ENCODE data around the gene PIGA.

PIGA gene

GRCh38 chrX:15359701-15360100 lies 24.4 kb upstream of the PIGA start:
- Histone ChIP-seq H3K36me3 (replicated peaks; ENCODE audit: insufficient read depth, low read length) (no peaks in the 10 kb centered on the region), H3K9me2 (replicated peaks; ENCODE audit: insufficient read depth, low read length) (no peaks in the 10 kb centered on the region), H3K79me2 (ENCODE audit: low read length) (no peaks in the 10 kb centered on the region), H4K20me1 (ENCODE audit: insufficient read depth, low read length) (no peaks in the 10 kb centered on the region), H3F3A (ENCODE audit: insufficient read depth, low read length) (no peaks in the 10 kb centered on the region), H3K4me3 (ENCODE audit: low read length) (no peak overlapping the region), H3K9me3 (replicated peaks; ENCODE audit: insufficient read depth, low read length) (no peaks in the 10 kb centered on the region), H2AFZ (ENCODE audit: low read length) (no peak overlapping the region), H3K27ac (ENCODE audit: low read length) (no peak overlapping the region), H3K4me2 (ENCODE audit: low read depth, low read length) (no peak overlapping the region), H3K4me1 (ENCODE audit: low read length) (no peaks in the 10 kb centered on the region), H3K9ac (ENCODE audit: low read length) (no peak overlapping the region), H3K27me3 (replicated peaks; ENCODE audit: insufficient read depth, low read length) (no peaks in the 10 kb centered on the region)
- TF ChIP-seq EZH2phosphoT487 (IDR thresholded peaks at IDR 0.05; ENCODE audit: low read length), result no peak
- no peak for TF ChIP-seq CTCF (IDR thresholded peaks at IDR 0.05; ENCODE audit: low read length)
- TF ChIP-seq EZH2 (optimal IDR thresholded peaks at IDR 0.05; ENCODE audit: low read depth, low read length), result no peak
- no peak for DNase-seq

- no peak overlapping the region for H3K27ac ChIP-seq (ENCODE audit: low read length)
- no peak overlapping the region for H3K9ac ChIP-seq (ENCODE audit: low read length)
- H3K4me1 ChIP-seq (ENCODE audit: low read length), result no peaks in the 10 kb centered on the region
- no peaks in the 10 kb centered on the region for H3K79me2 ChIP-seq (ENCODE audit: low read length)
- H3K4me3 ChIP-seq (ENCODE audit: low read length), result no peak overlapping the region
- H3K27me3 ChIP-seq (replicated peaks; ENCODE audit: insufficient read depth, low read length), result no peaks in the 10 kb centered on the region
- no peak for DNase-seq
- no peaks in the 10 kb centered on the region for H3K9me2 ChIP-seq (replicated peaks; ENCODE audit: insufficient read depth, low read length)
- H3K36me3 ChIP-seq (replicated peaks; ENCODE audit: insufficient read depth, low read length), result no peaks in the 10 kb centered on the region
- no peak for TF ChIP-seq EZH2phosphoT487 (IDR thresholded peaks at IDR 0.05; ENCODE audit: low read length)
- no peak for TF ChIP-seq EZH2 (optimal IDR thresholded peaks at IDR 0.05; ENCODE audit: low read depth, low read length)
- no peak for TF ChIP-seq CTCF (IDR thresholded peaks at IDR 0.05; ENCODE audit: low read length)
- H3F3A ChIP-seq (ENCODE audit: insufficient read depth, low read length), result no peaks in the 10 kb centered on the region
- no peak overlapping the region for H2AFZ ChIP-seq (ENCODE audit: low read length)
- H3K4me2 ChIP-seq (ENCODE audit: low read depth, low read length), result no peak overlapping the region
- no peaks in the 10 kb centered on the region for H4K20me1 ChIP-seq (ENCODE audit: insufficient read depth, low read length)
- H3K9me3 ChIP-seq (replicated peaks; ENCODE audit: insufficient read depth, low read length), result no peaks in the 10 kb centered on the region
Measured at GRCh38 chrX:15358533-15358932, 23.2 kb upstream of the PIGA start.

- Histone ChIP-seq H3K4me1 (ENCODE audit: low read length) (no peaks in the 10 kb centered on the region), H3K27me3 (replicated peaks; ENCODE audit: insufficient read depth, low read length) (no peaks in the 10 kb centered on the region), H3K9me2 (replicated peaks; ENCODE audit: insufficient read depth, low read length) (no peaks in the 10 kb centered on the region), H3K9ac (ENCODE audit: low read length) (no peak overlapping the region), H2AFZ (ENCODE audit: low read length) (no peak overlapping the region), H3K9me3 (replicated peaks; ENCODE audit: insufficient read depth, low read length) (no peaks in the 10 kb centered on the region), H3F3A (ENCODE audit: insufficient read depth, low read length) (no peaks in the 10 kb centered on the region), H3K79me2 (ENCODE audit: low read length) (no peaks in the 10 kb centered on the region), H3K27ac (ENCODE audit: low read length) (no peak overlapping the region), H3K36me3 (replicated peaks; ENCODE audit: insufficient read depth, low read length) (no peaks in the 10 kb centered on the region), H3K4me3 (ENCODE audit: low read length) (no peak overlapping the region), H4K20me1 (ENCODE audit: insufficient read depth, low read length) (no peaks in the 10 kb centered on the region), H3K4me2 (ENCODE audit: low read depth, low read length) (no peak overlapping the region)
- DNase-seq, result no peak
- no peak for TF ChIP-seq EZH2phosphoT487 (IDR thresholded peaks at IDR 0.05; ENCODE audit: low read length)
- no peak for TF ChIP-seq CTCF (IDR thresholded peaks at IDR 0.05; ENCODE audit: low read length)
- no peak for TF ChIP-seq EZH2 (optimal IDR thresholded peaks at IDR 0.05; ENCODE audit: low read depth, low read length)
Measured at GRCh38 chrX:15356444-15356843, 21.1 kb upstream of the PIGA start.
